ENCODE measurements around the gene TEX54. TPM values are rescaled to one million over a fixed set of nuclear protein-coding genes. Genes with fewer than 3 reads are reported as not detected.

TEX54 gene
- total and polyA plus RNA-seq, 2 of the 4 experiments (the other 2 are of a cell fraction): not detected

GRCh38 chr11:62850911-62851806, 18.5 kb upstream of the TEX54 start:
- no peak for ATAC-seq (ENCODE audit: low read depth)
- no peak overlapping the region for H3K4me3 ChIP-seq (ENCODE audit: insufficient read depth, low read depth, low read length)
- H3K23ac ChIP-seq (ENCODE audit: low read depth, low read length): no peak overlapping the region
- H4K5ac ChIP-seq (ENCODE audit: low read depth, low read length): no peak overlapping the region
- TF ChIP-seq RAD21 (IDR thresholded peaks at IDR 0.05; ENCODE audit: low read length): no peak
- no peak for TF ChIP-seq FOS (IDR thresholded peaks at IDR 0.05; ENCODE audit: low read depth, low read length)
- TF ChIP-seq USF2 (IDR thresholded peaks at IDR 0.05; ENCODE audit: low read depth, low read length): no peak
- TF ChIP-seq SMC3 (IDR thresholded peaks at IDR 0.05; ENCODE audit: low read depth, low read length): no peak
- TF ChIP-seq CTCF (conservative IDR thresholded peaks at IDR 0.05; ENCODE audit: low read depth, low read length): no peak
- TF ChIP-seq BHLHE40 (IDR thresholded peaks at IDR 0.05; ENCODE audit: low read depth, low read length): no peak
- no peak for TF ChIP-seq RCOR1 (IDR thresholded peaks at IDR 0.05; ENCODE audit: insufficient replicate concordance, low read length)
- H3K27ac ChIP-seq (ENCODE audit: insufficient read depth, low read length): no peak overlapping the region
- peaks cover 2% of the 10 kb centered on the region; the same call in 1 of the 2 replicates for H3K4me1 ChIP-seq (ENCODE audit: control insufficient read depth, insufficient read depth, low read length)
- H3K79me1 ChIP-seq (ENCODE audit: low read depth in 1 of 2, low read length in 2 of 2): peaks cover 15 to 38% of the 10 kb centered on the region in 2 experiments
- H2BK15ac ChIP-seq (ENCODE audit: low read depth, low read length): no peak overlapping the region
- no peak overlapping the region for H2AK5ac ChIP-seq (ENCODE audit: low read depth, low read length)
- no peak overlapping the region for H2BK20ac ChIP-seq (ENCODE audit: low read depth, low read length)
- no peak for DNase-seq
- intact Hi-C loops (cut with micrococcal nuclease) (no loop called here), dilution Hi-C loops (cut with HindIII; ENCODE audit: low sequenced_read_pairs, unreplicated experiment) (no loop called here), in situ Hi-C loops (cut with MboI; ENCODE audit: low sequenced_read_pairs) (loop anchor here (25.0 kb wide), 1 partner anchor 464 kb away; no protein-coding TSS in a partner anchor)
- H4K91ac ChIP-seq (ENCODE audit: insufficient read depth, low read depth, low read length): no peak overlapping the region
- BruUV-seq (replicated peaks): no TSS peak
- no peak overlapping the region for H3K9ac ChIP-seq (ENCODE audit: low read depth, low read length)
- H2AK9ac ChIP-seq (replicated peaks; ENCODE audit: low read depth, low read length, poor library complexity): peak overlapping the region; percentile 30
- H4K20me1 ChIP-seq (ENCODE audit: insufficient read depth, low read length): peaks cover 42% of the 10 kb centered on the region
- H3K56ac ChIP-seq (ENCODE audit: extremely low read depth, insufficient read depth, low read length): no peak overlapping the region
- ChIA-PET CTCF (interaction anchor here (0.5 to 0.7 kb wide), 3 partner anchors 116 to 1295 kb away, joined by 3 to 5 read pairs (median 3); no protein-coding TSS in a partner anchor), POLR2A (ENCODE audit: unreplicated experiment) (interaction anchor here (1.8 kb wide), 1 partner anchor 10 kb away, joined by 13 read pairs; no protein-coding TSS in a partner anchor)
- no peak overlapping the region for H4K8ac ChIP-seq (ENCODE audit: low read depth in 2 of 2, low read length in 2 of 2)
- H3K27me3 ChIP-seq (ENCODE audit: control insufficient read depth, insufficient read depth, low read length): no peaks in the 10 kb centered on the region
- no peak overlapping the region for H3K4me2 ChIP-seq (ENCODE audit: low read depth, low read length)
- H2AFZ ChIP-seq (replicated peaks; ENCODE audit: low read length, poor library complexity): no peak overlapping the region
- no peak overlapping the region for H2BK5ac ChIP-seq (ENCODE audit: low read depth, low read length, poor library complexity, severe bottlenecking)
- 0 out of 2 replicates have a peak, but pooled peaks cover 4% of the 10 kb centered on the region for H3K9me1 ChIP-seq (ENCODE audit: insufficient read depth, low read length)
- H3K36me3 ChIP-seq (ENCODE audit: control insufficient read depth, insufficient read depth, low read length): peaks cover 30% of the 10 kb centered on the region
- no peaks in the 10 kb centered on the region for H3K9me3 ChIP-seq (ENCODE audit: control insufficient read depth, insufficient read depth, low read length)
- no peak overlapping the region for H3K18ac ChIP-seq (ENCODE audit: low read depth, low read length)
- H3K14ac ChIP-seq (replicated peaks; ENCODE audit: low read depth, low read length): no peak overlapping the region
- 73% methylated on average over 3 of the region's 15 CpGs; no CpG with 5 or more reads in 1 of the 2 experiments for WGBS, 2 experiments (ENCODE audit: extremely low coverage in 2 of 2, insufficient read length in 1 of 2)
- no peak overlapping the region for H2BK120ac ChIP-seq (ENCODE audit: low read depth, low read length)
- H3K4ac ChIP-seq (ENCODE audit: low read depth, low read length): no peak overlapping the region
